Stimulated activated CD8-positive, alpha-beta memory T cell treated with anti-CD3 and anti-CD28 coated beads, Interleukin-7, amount 100 ng/mL, for 48 hours (primary cell): ENCODE data around the gene COX19.
"Not testable (repeated sequence)": the region's sequence is repeated elsewhere in the genome, so short reads cannot be mapped to it uniquely, and the experiment has no call there.

ENCODE experiments used
- DNase-seq, 2 donors: peaks; one replicate each; pipeline ENCODE4 v3.0.0-alpha.2; 2020; ENCODE audit warnings: low read depth in 1 of 2; ENCODE audit errors: extremely low read depth in 1 of 2

Gene COX19

DNA sequence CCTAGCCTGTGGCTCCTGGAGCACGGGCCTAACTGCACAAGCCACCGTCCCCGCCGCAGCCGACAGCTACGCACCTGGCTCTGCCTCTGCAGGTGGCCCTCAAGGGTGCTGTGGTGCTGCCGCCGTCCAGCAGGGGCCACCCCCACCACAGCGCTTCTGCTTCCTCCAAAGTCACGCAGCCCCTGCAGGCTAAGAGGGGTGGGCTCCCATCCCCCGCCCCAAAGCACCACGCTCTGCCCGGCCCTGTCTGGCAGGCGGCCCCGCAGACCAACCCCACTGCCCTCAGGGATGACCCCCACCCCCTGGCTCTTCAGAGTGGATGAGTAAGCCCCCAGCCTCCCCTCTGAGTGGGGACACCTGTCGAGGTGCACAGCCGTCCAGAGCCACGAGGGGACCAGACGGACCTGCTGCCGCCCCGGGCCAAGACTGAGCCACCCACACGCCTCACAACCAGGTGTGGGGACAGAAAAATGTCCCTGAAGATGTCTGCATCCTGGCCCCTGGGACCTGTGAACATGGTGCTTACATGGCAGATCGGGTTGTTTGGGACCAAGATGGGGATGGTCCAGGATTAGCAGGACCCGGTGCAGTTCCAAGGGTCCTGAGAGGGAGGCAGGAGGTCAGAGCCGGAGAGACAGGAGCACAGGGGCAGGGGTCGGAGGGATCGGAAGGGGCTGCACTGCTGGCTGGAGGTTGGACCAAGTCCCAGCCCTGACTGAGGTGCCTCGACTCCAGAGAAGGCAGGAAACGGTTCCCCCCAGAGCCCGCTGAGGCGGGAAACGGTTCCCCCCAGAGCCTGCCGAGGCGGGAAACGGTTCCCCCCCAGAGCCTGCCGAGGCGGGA, 11.9 kb downstream of the COX19 start:
- no peak for DNase-seq

DNA sequence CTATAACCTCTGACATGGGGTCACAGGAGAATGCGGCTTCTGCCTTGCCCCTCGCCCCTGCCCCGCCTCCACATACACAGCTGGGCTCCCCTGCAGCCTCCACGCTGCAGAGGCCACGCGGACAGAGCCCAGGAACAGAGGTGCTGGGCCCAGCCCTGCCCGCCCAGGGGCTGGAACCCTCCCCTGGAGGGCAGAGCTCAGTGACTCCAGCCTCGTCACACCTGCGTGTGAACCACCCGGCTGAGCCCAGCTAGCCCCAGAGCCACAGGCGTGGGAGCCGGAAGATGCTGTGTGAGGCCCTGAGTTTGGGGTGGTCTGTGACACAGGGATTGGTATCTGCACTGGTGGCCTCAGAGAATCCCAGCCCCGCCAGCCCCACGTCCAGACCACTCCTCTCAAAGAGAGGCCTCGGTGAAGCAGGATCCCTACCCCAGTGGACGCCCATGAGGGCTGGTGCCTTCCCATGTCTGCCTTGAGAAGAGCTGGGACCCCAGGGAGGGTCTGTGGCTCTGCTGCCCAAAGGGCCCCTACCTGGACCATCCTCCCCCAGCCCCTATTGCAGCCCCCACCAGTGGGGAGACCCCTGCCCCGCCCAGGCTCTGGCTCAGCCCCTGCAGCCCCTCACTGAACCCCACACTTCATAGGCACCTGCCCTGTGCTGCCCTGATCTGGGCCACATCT, 12.8 kb downstream of the COX19 start:
- DNase-seq, result no peak

DNA sequence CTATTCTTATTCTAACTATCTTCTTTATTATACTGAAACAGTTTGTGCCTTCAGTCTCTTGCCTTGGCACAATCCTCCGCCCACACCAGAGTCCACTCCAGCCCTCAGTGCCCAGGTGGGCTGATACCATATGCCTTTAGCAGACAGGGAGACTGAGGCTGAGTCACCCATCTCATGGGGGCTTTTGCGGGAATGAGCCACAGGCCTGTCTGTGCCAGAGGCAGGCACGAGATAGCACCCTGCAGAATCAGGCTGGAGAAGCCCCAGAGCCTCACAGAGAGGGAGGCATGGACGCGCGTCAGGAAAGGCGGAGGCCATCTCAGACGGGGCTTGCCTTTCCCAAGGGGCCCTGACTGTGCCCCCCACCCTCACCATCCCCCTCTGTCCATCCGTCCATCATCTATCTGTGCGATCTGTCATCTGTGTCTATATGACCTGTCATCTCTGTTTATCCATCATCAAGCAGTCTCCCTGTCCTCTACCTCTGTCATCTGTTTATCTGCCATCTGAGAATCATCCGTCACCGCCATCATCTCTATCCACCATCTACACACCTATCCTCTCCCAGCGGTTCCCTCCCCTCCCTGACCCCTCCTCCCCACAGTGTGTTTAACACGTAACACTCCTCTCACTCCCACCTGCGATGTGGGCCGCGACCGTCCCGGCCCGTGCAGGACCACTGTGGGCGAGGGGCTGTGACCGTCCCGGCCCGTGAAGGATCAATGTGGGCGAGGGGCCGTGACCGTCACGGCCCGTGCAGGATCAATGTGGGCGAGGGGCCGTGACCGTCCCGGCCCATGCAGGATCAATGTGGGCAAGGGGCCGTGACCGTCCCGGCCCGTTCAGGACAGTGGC, 13.6 kb downstream of the COX19 start:
- DNase-seq, result no peak

DNA sequence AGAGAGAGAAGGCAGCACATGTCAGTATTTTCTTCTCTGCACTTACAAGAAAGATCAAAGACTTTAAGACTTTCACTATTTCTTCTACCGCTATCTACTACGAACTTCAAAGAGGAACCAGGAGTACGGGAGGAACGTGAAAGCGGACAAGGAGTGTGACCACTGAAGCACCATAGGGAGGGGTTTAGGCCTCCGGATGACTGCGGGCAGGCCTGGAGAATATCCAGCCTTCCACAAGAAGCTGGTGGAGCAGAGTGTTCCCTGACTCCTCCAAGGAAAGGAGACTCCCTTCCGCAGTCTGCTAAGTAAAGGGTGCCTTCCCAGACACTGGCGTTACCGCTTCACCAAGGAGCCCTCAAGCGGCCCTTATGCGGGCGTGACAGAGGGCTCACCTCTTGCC, 14.4 kb downstream of the COX19 start:
- DNase-seq, result not testable (repeated sequence)

DNA sequence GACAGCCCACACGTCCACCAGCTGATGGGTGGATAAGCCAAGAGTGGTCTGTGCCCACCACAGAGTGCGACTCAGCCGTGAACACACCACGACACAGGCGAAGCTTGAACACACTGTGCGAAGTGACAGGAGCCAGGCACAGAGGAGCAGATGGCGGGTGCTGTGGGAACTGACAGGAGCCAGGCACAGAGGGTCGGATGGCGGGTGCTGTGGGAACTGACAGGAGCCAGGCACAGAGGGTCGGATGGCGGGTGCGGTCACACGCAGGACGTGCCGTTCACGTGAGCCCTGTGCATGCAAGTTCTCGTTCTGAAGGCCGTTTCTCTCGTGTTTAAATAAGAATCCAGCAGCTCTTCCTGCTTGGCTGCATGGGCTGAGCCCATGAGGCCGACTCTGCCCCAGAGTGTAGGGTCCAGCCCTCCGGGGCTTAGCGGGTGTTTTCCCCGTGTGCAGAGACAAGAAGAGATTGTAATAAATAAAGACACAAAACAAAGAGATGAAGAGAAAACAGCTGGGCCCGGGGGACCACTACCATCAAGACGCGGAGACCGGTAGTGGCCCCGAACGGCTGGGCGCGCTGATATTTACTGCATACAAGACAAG, 15.0 kb downstream of the COX19 start:
- no peak for DNase-seq

DNA sequence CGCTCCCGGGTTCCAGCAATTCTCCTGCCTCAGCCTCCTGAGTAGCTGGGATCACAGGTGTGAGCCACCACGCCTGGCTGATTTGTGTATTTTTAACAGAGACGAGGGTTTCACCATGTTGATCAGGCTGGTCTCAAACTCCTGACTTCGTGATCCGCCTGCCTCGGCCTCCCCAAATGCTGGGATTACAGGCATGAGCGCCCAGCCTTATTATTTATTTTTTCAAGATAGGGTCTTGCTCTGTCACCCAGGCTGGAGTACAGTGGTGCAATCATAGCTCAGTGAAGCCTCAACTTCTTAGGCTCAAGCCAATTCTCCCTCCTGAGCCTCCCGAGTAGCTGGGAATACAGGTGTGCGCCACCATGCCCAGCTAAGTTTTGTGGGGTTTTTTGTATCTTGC, 15.6 kb downstream of the COX19 start:
- DNase-seq, result not testable (repeated sequence)

DNA sequence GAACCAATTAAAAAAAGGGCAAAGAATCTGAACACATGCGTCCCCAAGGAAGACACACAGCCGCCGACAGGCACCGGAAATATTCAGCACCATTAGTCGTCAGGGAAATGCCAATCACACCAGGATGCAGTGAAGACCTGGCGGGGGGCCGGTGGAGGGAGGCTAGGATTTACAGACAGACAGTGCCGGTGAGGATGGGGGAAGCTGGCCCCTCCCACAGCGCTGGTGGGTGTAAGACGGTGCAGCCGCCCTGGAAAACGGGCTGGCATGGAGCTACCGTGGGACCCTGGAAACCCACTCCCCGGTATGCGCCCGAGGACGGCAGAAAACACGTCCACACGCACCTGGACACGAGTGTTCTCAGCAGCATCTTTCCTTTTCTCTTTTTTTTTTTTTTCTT, 16.1 kb downstream of the COX19 start:
- no peak for DNase-seq

DNA sequence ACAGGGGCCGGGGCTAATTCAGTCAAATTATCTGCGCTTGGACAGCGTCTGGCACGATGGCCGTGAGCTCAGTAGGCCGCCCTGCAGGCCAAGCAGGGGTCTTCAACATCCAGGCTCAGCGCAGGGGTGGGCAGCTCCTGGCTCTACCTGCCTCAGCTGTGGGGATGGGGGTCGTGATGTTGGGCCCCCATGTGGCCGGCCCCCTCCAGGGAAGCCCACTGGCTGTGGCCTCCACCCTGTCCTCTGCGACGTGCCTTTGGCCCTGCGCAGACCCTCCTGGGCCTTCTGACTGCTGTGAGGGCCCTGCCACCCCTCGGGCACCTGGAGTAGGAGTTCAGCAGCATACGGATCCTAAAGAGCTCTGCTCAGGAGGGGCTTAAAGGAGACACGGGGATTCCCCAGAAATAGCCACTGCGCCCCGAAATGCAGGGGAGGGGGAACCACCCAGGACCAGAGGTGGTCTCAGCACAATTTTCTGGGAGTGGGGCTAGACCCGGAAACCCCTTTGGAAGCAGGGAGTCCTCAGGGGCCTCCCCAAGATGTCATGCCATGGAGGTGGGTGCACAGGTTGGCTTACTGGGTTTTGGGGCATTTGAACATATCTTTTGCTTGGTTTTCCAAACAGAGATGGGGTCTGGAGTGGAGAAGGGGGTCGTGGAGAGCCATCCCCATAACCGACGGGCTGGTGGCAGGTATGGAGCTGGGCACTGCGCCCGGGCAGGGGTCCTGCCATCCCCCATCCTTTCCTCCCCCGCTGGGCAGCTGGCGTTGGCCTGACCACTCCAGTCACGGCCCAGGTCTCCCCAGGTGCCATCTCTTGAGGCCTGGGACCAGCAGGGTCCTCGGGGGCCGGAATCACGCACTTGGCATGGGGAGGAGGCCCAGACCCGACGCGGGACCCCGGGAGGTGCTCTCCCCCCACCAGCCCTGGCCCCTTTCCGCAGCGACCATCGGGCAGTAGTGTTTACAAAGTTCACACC, 16.8 kb downstream of the COX19 start:
- no peak for DNase-seq

DNA sequence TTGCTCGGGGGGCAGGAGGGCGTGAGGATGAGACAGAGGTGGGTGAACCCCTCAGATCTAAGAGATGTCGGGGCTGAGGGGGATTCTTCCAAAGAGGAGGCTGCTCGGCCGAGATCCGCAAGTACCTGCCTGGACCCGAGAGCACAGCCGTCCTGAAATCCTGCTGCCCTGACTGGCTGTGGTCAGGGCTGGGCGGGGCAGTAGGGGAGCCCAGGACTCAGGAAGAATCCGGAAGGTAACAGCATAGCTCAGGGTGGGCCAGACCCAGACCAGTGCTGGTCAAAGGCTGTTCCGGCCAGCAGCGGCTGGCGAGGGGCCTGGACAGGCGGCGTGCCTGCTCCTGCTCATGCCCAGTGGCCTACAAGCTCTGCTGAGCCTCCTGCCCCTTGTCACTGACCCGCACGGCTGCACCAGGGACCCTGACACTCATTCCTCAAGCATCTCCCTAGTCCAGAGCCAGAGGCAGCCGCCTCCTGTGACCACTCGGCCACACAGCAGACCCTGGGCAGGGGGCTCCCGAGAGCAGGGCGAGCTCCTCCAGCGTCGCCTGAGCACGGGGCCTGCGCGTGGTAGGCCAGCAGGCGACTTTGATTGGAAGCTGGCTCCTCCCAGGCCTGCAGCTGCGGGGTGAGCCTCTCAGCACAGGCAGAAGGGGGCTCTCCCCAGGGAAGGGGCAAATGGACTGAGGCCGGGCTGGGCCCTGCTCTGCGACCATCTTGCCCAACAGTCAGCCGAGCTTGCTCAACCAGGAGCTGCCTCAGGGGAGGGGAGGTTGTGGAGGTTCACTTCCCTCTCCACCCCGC, 17.7 kb downstream of the COX19 start:
- DNase-seq, result no peak

DNA sequence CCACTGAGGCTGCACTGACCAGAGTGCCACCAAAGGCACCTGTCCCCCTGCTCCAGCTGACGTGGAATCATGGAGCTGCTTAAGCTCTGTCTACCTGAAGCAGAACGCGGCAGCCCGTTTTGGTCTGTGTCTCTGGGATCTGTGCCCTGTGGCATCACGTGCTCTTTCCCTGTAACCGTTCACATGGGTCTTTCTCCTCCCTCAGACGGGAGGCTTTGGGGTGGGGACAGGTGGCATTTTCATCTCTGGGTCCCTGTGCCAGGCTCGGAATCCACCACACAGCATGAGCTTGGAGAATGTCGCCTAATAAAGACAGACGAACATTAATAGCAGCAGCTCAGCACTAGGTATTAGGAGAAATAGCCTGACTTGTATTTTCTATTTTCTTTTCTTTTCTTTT, 19.3 kb downstream of the COX19 start:
- no peak for DNase-seq

DNA sequence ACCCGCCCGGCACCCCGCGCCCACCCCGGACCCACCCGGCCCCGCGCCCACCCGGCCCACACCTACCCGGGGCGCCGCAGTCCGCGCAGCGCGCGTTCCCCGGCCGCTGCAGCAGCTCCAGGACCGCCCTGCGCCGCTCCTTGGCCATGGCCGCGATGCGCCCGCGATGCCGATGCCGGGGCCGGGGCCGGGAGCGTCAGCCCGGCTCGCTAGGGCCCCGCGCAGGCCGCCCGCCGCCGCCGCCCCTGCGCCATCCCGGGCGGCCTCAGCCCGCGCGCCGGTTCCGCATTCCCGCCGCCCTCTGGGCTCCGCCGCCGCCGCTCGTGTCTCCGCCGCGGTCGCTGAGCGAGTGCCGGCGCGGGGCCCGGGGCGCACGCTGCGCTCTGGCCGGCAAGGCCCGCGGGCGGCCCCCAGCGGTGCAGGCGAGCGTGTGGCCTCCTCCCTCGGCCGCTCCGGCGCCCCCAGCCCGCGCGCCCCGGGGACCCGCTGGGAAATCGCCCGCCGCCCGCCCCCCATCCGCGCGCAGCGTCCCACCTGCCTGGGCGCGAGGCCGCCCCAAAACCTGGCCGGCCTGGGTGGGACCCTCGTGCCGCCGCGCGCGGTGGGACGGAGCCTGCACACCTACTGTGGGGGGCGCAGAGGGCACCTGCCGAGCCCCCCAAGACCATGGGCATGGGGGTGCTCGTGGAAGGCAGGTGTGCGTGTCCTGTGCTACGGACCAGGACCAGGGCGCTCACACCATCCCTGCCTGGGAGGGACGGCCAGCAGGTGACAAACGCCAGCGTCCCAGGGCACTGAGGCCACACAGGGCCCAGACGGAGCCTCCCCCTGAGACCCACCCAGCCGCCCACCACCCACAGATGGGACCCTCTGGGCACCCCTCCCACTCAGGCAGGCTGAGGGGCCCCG, 20.8 kb downstream of the COX19 start, which contains the start of gene ADAP1:
Gene ADAP1, minus strand, starts transcription at position 351 of the 909 bp plus-strand sequence. Its CDS starts 203 bp downstream, at position 148.
- DNase-seq, result peak; percentile 17 to 39

DNA sequence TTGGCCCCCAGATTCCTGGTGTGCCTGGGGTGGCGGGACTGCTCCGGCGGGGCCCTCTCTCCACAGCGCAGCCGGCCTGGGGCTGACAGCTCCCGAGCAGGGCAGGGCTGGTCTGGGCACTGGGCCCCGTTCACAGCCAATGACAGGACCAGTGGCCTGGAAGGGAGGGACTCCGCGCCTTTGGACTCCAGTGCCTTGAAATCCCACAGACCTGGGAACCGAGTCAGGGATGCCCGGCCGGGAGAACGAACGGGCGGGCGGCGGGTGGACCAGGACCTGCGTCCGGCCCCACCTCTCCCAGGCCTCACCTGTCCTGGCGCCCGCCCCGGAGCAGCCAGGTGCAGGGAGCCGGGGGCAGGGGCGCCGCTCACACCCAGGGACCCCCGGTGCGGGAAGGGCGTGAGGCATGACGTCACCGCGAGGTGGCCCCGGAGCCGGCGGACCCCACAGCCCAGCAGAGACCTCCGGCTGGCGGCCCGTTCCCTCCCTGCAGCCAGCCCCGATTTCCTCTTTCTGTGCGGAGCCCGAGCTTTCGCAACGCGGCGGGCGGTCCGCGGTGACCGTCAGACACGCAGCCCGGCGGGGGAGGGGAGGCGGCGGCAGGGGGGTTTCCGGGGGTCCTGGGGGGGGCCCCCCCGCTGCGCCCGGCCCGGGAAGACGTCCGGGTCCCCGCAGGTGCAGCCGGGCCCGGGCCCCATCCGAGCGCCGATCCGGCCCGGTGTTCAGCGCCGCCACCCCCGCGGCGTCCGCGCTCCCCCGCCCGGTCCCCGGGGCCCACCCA, 21.6 kb downstream of the COX19 start:
- no peak for DNase-seq

DNA sequence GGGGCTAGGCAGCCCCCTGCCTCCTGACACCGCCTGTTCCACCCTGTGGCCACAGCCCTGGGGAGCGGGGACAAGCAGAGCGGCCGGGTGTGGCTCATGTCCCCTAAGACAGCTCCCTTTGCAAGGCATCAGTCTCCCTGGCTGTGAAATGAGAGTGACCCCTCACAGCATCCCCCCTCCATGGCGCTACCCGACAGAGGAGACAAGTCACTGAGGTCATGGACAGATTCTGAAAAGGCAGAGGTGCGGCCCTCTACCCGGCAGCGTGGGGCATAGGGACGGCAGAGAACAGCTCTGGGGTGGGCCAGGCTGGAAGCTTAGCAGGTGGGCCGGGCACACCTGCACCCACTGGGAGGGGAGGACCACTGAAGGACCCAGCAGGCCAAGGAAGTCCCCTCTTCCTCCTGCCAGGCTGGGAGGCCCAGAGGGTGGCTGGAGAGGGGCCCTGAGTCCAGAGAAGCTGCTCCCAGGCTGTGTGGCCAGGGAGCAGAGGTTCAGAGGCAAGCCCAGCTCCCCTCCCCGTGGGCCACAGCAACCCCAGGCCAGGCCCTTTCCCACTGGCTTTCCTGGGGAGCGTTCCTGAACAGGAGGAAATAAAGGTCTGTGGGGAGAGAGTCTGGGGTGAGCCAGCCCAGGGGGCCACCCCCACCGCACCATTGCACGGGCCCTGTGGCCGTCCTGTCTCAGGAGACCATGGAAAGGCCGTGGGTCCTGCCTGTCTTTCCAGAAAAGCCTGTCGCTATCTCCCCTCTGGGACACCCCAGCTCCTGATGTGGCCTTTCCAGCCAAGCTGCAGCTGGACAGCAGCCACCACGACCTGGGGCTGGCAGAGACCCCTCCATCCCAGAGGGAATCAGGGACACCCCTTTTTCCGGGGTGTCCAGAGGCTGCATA, 22.6 kb downstream of the COX19 start:
- DNase-seq, result no peak

DNA sequence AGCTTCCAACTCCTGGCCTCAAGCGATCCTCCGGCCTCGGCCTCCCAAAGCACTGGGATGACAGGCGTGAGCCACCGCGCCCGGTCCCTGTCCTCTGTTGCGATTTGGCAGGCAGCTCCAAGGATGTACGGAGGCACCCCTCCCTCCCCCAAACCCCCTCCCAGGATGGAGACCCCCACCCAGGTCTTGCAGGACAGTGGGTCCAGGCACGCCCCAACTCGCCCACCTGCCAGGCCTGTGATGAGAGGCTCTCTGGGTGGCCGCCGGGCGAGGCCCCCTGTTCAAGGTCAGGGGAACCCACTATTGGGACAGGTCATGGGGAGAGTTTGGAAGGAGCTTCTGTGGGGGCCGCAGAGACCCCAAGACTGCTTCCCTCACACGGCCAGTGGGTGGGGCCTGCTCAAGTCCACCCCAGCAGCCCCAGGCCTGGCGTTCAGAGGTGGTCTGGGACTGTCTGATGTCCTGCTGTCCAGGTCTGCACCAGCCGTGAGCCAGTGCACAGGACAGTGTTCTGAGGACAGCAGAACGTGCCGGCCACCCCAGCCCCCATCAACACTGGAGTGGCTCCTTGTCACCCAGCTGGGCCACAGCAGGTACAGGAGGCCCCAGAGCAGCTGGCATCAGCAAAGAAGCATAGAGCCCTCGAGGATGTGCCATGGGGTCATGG, 23.3 kb downstream of the COX19 start:
- no peak for DNase-seq
